B cell (primary cell): ENCODE data around the gene RTL5. TPM values are rescaled to one million over a fixed set of nuclear protein-coding genes. Genes with fewer than 3 reads are reported as not detected.
A peak's percentile ranks its signal among the peaks of the same experiment; 100 is the strongest.

Experiments
- ATAC-seq: fragments of 200-7000 bp; cut with Tn5 transposase; one replicate; pipeline ENCODE4 v1.10.0; 2021; ENCODE audit warnings: low read depth, mild to moderate bottlenecking, moderate number of reproducible peaks, moderate library complexity
- CTCF ChIA-PET: fragments of 350-600 bp; sonication (Branson Sonifier 250); formaldehyde crosslinking; loops from one replicate; lab custom pipeline; 2021; ENCODE audit warnings: antibody characterized with exemption, inconsistent platforms; lab: Charles Lee
- POLR2A ChIA-PET: fragments of 350-600 bp; sonication (Branson Sonifier 250); formaldehyde crosslinking; loops from one replicate; lab custom pipeline; 2021; ENCODE audit warnings: antibody characterized with exemption; lab: Charles Lee
- DNase-seq: peaks from one replicate; pipeline ENCODE4 v3.0.0; 2013
- H2AFZ ChIP-seq: 2 replicates; pipeline ENCODE4 v1.6.1; 2012; ENCODE audit warnings: mild to moderate bottlenecking, low read depth, low read length; ENCODE audit not compliant: insufficient read depth, poor library complexity, severe bottlenecking
- H3K27ac ChIP-seq, 2 donors: 1 replicate in 1 of 2; 2 replicates in 1 of 2; pipeline ENCODE4 v1.5.1; 2012 to 2013; ENCODE audit warnings: low read length in 2 of 2, mild to moderate bottlenecking in 2 of 2, moderate library complexity in 1 of 2
- H3K27me3 ChIP-seq, 4 experiments: fragments of 200-600 bp in 1 of 4; sonication (generic) in 1 of 4; replicated peaks in 1 of 4; 1 replicate in 2 of 4; 2 replicates in 2 of 4; pipeline versions ENCODE4 v1.6.1 to v1.7.0; 2013 to 2016; ENCODE audit warnings: low read length in 3 of 4, mild to moderate bottlenecking in 2 of 4, mixed read lengths in 1 of 4, moderate library complexity in 1 of 4; ENCODE audit not compliant: insufficient read depth in 4 of 4, control insufficient read depth in 3 of 4; ENCODE audit errors: control extremely low read depth in 1 of 4
- H3K36me3 ChIP-seq, 2 experiments: replicated peaks in 1 of 2; 1 replicate in 1 of 2; 2 replicates in 1 of 2; pipeline versions ENCODE4 v1.6.1 to v1.7.1; 2013; ENCODE audit warnings: low read length in 1 of 2; ENCODE audit not compliant: insufficient read depth in 2 of 2, control insufficient read depth in 1 of 2; ENCODE audit errors: control extremely low read depth in 1 of 2, extremely low read depth in 1 of 2
- H3K4me1 ChIP-seq, 2 donors: fragments of 200-600 bp in 1 of 2; sonication (generic) in 1 of 2; 1 replicate in 1 of 2; 2 replicates in 1 of 2; pipeline versions ENCODE4 v1.5.1 to v1.6.1; 2013 to 2017; ENCODE audit warnings: low read length in 2 of 2; ENCODE audit not compliant: control insufficient read depth in 2 of 2, insufficient read depth in 2 of 2
- H3K4me2 ChIP-seq: replicated peaks from 2 replicates; pipeline ENCODE3; 2012; ENCODE audit warnings: mild to moderate bottlenecking, low read depth, low read length; ENCODE audit not compliant: poor library complexity, severe bottlenecking
- H3K4me3 ChIP-seq, 5 experiments: fragments of 200-600 bp in 1 of 5; sonication (generic) in 1 of 5; 1 replicate in 3 of 5; 2 replicates in 2 of 5; pipeline versions ENCODE4 v1.5.1 to v1.7.0; 2011 to 2016; ENCODE audit warnings: low read length in 4 of 5, mild to moderate bottlenecking in 4 of 5, low read depth in 2 of 5, control low read depth in 1 of 5, moderate library complexity in 1 of 5; ENCODE audit not compliant: insufficient read depth in 1 of 5; ENCODE audit errors: control extremely low read depth in 1 of 5, extremely low read depth in 1 of 5
- H3K79me2 ChIP-seq: fragments of 200-600 bp; sonication (generic); one replicate; pipeline ENCODE4 v1.6.0; 2016; ENCODE audit warnings: low read length; ENCODE audit not compliant: control insufficient read depth, insufficient read depth
- H3K9ac ChIP-seq: fragments of 200-600 bp; sonication (generic); 2 replicates; pipeline ENCODE4 v1.6.1; 2017; ENCODE audit warnings: mild to moderate bottlenecking, low read length, moderate library complexity
- H3K9me3 ChIP-seq, 3 donors: one replicate each; pipeline versions ENCODE4 v1.6.1 to v1.7.1; 2013; ENCODE audit warnings: low read length in 2 of 3; ENCODE audit not compliant: control insufficient read depth in 2 of 3, insufficient read depth in 1 of 3; ENCODE audit errors: control extremely low read depth in 1 of 3
- H4K20me1 ChIP-seq: 2 replicates; pipeline ENCODE4 v1.6.0; 2012; ENCODE audit warnings: mild to moderate bottlenecking, low read length; ENCODE audit not compliant: insufficient read depth, control insufficient read depth, poor library complexity, severe bottlenecking
- H3K27ac Mint-ChIP-seq: one replicate; pipeline ENCODE4 v1.8.0; 2021; ENCODE audit warnings: mixed read lengths
- H3K27me3 Mint-ChIP-seq: one replicate; pipeline ENCODE4 v1.8.0; 2021; ENCODE audit warnings: mixed read lengths
- H3K4me1 Mint-ChIP-seq: one replicate; pipeline ENCODE4 v1.8.0; 2021; ENCODE audit warnings: mixed read lengths
- H3K4me3 Mint-ChIP-seq: one replicate; pipeline ENCODE4 v1.8.0; 2021; ENCODE audit warnings: mixed read lengths
- H3K9me3 Mint-ChIP-seq: one replicate; pipeline ENCODE4 v1.8.0; 2022; ENCODE audit warnings: mixed read lengths; ENCODE audit not compliant: insufficient read depth
- CTCF ChIP-seq: fragments of 200-600 bp; IDR thresholded peaks from one replicate; pipeline ENCODE4 v1.8.0; 2022; ENCODE audit warnings: antibody characterized with exemption, mild to moderate bottlenecking
- EZH2 ChIP-seq: IDR thresholded peaks from 2 replicates; pipeline ENCODE4 v1.6.1; 2012; ENCODE audit warnings: borderline replicate concordance, low read depth, mild to moderate bottlenecking, moderate library complexity, low read length; ENCODE audit not compliant: insufficient read depth, poor library complexity, severe bottlenecking
- whole genome bisulfite sequencing: methylation state at CpG from one replicate; pipeline ENCODE4 v1.1.5; 2013; ENCODE audit warnings: missing lambda C conversion rate; ENCODE audit not compliant: insufficient coverage; 5-methylcytosine and 5-hydroxymethylcytosine counted together
- intact Hi-C: fragments of 100-400 bp; cut with micrococcal nuclease; formaldehyde crosslinking; loops from one replicate; pipeline ENCODE4 v1.10.0; 2022
- polyA plus RNA-seq: library from polyadenylated mRNA; depleted of rRNA; stranded (reverse); fragments of >200 nt; gene quantifications from 2 replicates; pipeline ENCODE4 v1.2.3, GENCODE V29; 2012
- total RNA-seq, 2 donors: library from RNA; stranded (reverse); fragments of 120-200 nt in 1 of 2; gene quantifications; 1 replicate in 1 of 2; 2 replicates in 1 of 2; pipeline versions ENCODE4 v1.2.3 to v1.2.4, GENCODE V29; 2013 to 2022

Gene RTL5
- total and polyA plus RNA-seq, 2 donors (not counting 1 experiment from before 2014, with no cell fraction given) = 1.0 to 22.4 TPM

- Histone ChIP-seq H3K4me3 (no peak overlapping the region), H3K4me2 (no peak overlapping the region), H3K79me2 (no peaks in the 10 kb centered on the region), H3K4me1 (peaks cover 14 to 31% of the 10 kb centered on the region in 2 donors), H3K27ac (no peak overlapping the region), H3K27me3 (peaks cover 0 to 15% (median 3%) of the 10 kb centered on the region in 4 experiments), H3K9me3 (no peaks in the 10 kb centered on the region), H3K9ac (no peak overlapping the region), H2AFZ (no peak overlapping the region), H3K36me3 (no peaks in the 10 kb centered on the region), H4K20me1 (no peaks in the 10 kb centered on the region)
- Mint-ChIP-seq H3K9me3 (no peaks in the 10 kb centered on the region), H3K27me3 (peaks cover 12% of the 10 kb centered on the region), H3K4me3 (no peak overlapping the region), H3K27ac (peak overlapping the region; percentile 73), H3K4me1 (peaks cover 41% of the 10 kb centered on the region)
- POLR2A ChIA-PET = no interaction called here
- intact Hi-C loops = no loop called here
- TF ChIP-seq EZH2 (no peak), CTCF (no peak)
- ATAC-seq (peak; percentile 18), DNase-seq (peak; percentile 69)
- no CpG with 5 or more reads among the region's 6 CpGs for WGBS
- CTCF ChIA-PET = interaction anchor here (1.3 kb wide), 1 partner anchor 21 kb away, joined by 3 read pairs; no protein-coding TSS in a partner anchor
These were observed 26.3 kb downstream of the RTL5 start for GRCh38 chrX:72105436-72105835.

GRCh38 chrX:72102760-72103159 is 29.0 kb downstream of the RTL5 start:
- Mint-ChIP-seq H3K9me3 (no peaks in the 10 kb centered on the region), H3K4me1 (peaks cover 48% of the 10 kb centered on the region), H3K4me3 (no peak overlapping the region), H3K27ac (no peak overlapping the region), H3K27me3 (peaks cover 6% of the 10 kb centered on the region)
- ATAC-seq = no peak
- no peaks in the 10 kb centered on the region for H3K9me3 ChIP-seq
- intact Hi-C loops = no loop called here
- H3K36me3 ChIP-seq = no peaks in the 10 kb centered on the region
- peaks cover 25 to 39% of the 10 kb centered on the region in 2 donors for H3K4me1 ChIP-seq
- H3K79me2 ChIP-seq = no peaks in the 10 kb centered on the region
- no peak overlapping the region for H3K4me3 ChIP-seq
- WGBS = 100% methylated on average over 2 of the region's 4 CpGs
- no peak overlapping the region for H3K4me2 ChIP-seq
- H4K20me1 ChIP-seq = no peaks in the 10 kb centered on the region
- H3K27ac ChIP-seq = no peak overlapping the region
- no peak for TF ChIP-seq CTCF
- DNase-seq = no peak
- ChIA-PET CTCF (interaction anchor here (0.6 to 1.5 kb wide), 4 partner anchors 24 to 104 kb away, joined by 3 read pairs; no protein-coding TSS in a partner anchor), POLR2A (no interaction called here)
- H3K27me3 ChIP-seq = peaks cover 0 to 18% (median 2%) of the 10 kb centered on the region in 4 experiments
- H3K9ac ChIP-seq = no peak overlapping the region
- H2AFZ ChIP-seq = no peak overlapping the region
